Tibial artery (tissue), 4 donors: ENCODE measurements around the gene NRXN3.

ENCODE experiments used
- DNase-seq, 2 donors: peaks; one replicate each; pipeline ENCODE4 v3.0.0-alpha.2; 2019
- H3K27ac ChIP-seq, 2 donors: fragments of 200-600 bp; sonication (generic) in 1 of 2; 1 replicate in 1 of 2; 2 replicates in 1 of 2; pipeline ENCODE4 v1.5.1; 2018 to 2019; ENCODE audit warnings: mild to moderate bottlenecking in 1 of 2
- H3K27me3 ChIP-seq, 2 donors: fragments of 200-600 bp; sonication (generic) in 1 of 2; one replicate each; pipeline versions ENCODE4 v1.5.1 to v1.6.0; 2016 to 2019
- H3K36me3 ChIP-seq, 3 donors: fragments of 200-600 bp; sonication (generic) in 2 of 3; one replicate each; pipeline ENCODE4 v1.5.1; 2016 to 2019; ENCODE audit warnings: mild to moderate bottlenecking in 2 of 3
- H3K4me1 ChIP-seq, 4 donors: fragments of 200-600 bp; sonication (generic) in 2 of 4; 1 replicate in 3 of 4; 2 replicates in 1 of 4; pipeline ENCODE4 v1.5.1; 2016 to 2019
- H3K4me3 ChIP-seq, 2 donors: fragments of 200-600 bp; sonication (generic) in 1 of 2; 1 replicate in 1 of 2; 2 replicates in 1 of 2; pipeline ENCODE4 v1.5.1; 2018 to 2019; ENCODE audit warnings: mild to moderate bottlenecking in 2 of 2
- H3K9me3 ChIP-seq, 3 donors: fragments of 200-600 bp; sonication (generic) in 1 of 3; one replicate each; pipeline ENCODE4 v1.5.1; 2016 to 2019
- CTCF ChIP-seq, 2 experiments: fragments of 200-600 bp in 1 of 2; fragments of 450-650 bp in 1 of 2; IDR thresholded peaks; one replicate each; pipeline ENCODE4 v1.5.1; 2017 to 2019; ENCODE audit warnings: antibody characterized with exemption in 2 of 2, mild to moderate bottlenecking in 1 of 2, moderate library complexity in 1 of 2
- intact Hi-C: fragments of 100-400 bp; cut with DNase I; formaldehyde crosslinking; loops from one replicate; pipeline ENCODE4 v1.15.0; 2023; ENCODE audit warnings: low total_unique reads

NRXN3 gene

GRCh38 chr14:78143489-78144145, 26.6 kb upstream of the NRXN3 start:
- Histone ChIP-seq H3K9me3 (no peaks in the 10 kb centered on the region), H3K4me1 (no peaks in the 10 kb centered on the region), H3K36me3 (no peaks in the 10 kb centered on the region), H3K27ac (no peak overlapping the region), H3K4me3 (no peak overlapping the region), H3K27me3 (no peaks in the 10 kb centered on the region)
- TF ChIP-seq CTCF (IDR thresholded peaks at IDR 0.05): no peak
- intact Hi-C loops: no loop called here
- no peak for DNase-seq

GRCh38 chr14:78152201-78153063, 17.7 kb upstream of the NRXN3 start:
- no peaks in the 10 kb centered on the region for H3K4me1 ChIP-seq
- no peak overlapping the region for H3K27ac ChIP-seq
- H3K27me3 ChIP-seq: peaks cover 0 to 2% of the 10 kb centered on the region in 2 donors
- H3K36me3 ChIP-seq: no peaks in the 10 kb centered on the region
- TF ChIP-seq CTCF (IDR thresholded peaks at IDR 0.05): no peak
- no peaks in the 10 kb centered on the region for H3K9me3 ChIP-seq
- intact Hi-C loops: no loop called here
- no peak for DNase-seq
- no peak overlapping the region for H3K4me3 ChIP-seq

- TF ChIP-seq CTCF (IDR thresholded peaks at IDR 0.05): no peak
- no peaks in the 10 kb centered on the region for H3K9me3 ChIP-seq
- peaks cover 0 to 2% of the 10 kb centered on the region in 2 donors for H3K27me3 ChIP-seq
- H3K27ac ChIP-seq: no peak overlapping the region
- intact Hi-C loops: no loop called here
- no peaks in the 10 kb centered on the region for H3K36me3 ChIP-seq
- H3K4me3 ChIP-seq: no peak overlapping the region
- no peak for DNase-seq
- no peaks in the 10 kb centered on the region for H3K4me1 ChIP-seq
These were observed 17.2 kb upstream of the NRXN3 start for GRCh38 chr14:78153064-78153341.

GRCh38 chr14:78154827-78155226, 15.3 kb upstream of the NRXN3 start:
- Histone ChIP-seq H3K27ac (no peak overlapping the region), H3K4me1 (no peaks in the 10 kb centered on the region), H3K36me3 (no peaks in the 10 kb centered on the region), H3K9me3 (no peaks in the 10 kb centered on the region), H3K27me3 (peaks cover 0 to 2% of the 10 kb centered on the region in 2 donors), H3K4me3 (no peak overlapping the region)
- intact Hi-C loops: no loop called here
- DNase-seq: no peak
- no peak for TF ChIP-seq CTCF (IDR thresholded peaks at IDR 0.05)

- no peak for TF ChIP-seq CTCF (IDR thresholded peaks at IDR 0.05)
- Histone ChIP-seq H3K36me3 (no peaks in the 10 kb centered on the region), H3K27me3 (peaks cover 0 to 2% of the 10 kb centered on the region in 2 donors), H3K27ac (no peak overlapping the region), H3K4me1 (no peaks in the 10 kb centered on the region), H3K4me3 (no peak overlapping the region), H3K9me3 (no peaks in the 10 kb centered on the region)
- DNase-seq: no peak
- intact Hi-C loops: no loop called here
These were observed 14.0 kb upstream of the NRXN3 start for GRCh38 chr14:78156196-78156595.
